GM12874 (cell line): ENCODE measurements around the gene NLGN1.

Experiments used
- CTCF ChIP-seq: IDR thresholded peaks from 2 replicates; pipeline ENCODE4 v1.5.1; 2011; ENCODE audit warnings: low read depth, mild to moderate bottlenecking, control low read depth, low read length, moderate library complexity; ENCODE audit not compliant: insufficient read depth

Gene NLGN1

DNA sequence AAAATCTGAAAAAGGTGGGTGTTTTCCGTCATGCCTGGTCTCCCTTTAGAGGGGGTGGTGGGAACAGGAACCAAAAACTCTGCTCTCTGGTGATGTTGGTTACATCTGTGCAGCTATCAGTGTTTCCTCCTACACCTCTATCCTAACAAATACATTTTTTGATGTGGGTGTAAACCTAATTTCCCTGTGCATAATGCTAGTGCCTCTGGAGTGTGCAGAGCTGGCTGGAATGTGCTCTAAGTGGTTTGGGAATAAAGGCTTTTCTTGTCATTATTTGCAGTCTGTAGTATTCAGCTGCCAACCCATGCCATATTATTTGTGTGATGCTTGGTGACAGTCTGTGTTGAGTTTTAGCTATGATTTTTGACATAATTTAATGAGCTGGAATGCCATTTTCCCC lies 547.6 kb downstream of the NLGN1 start:
- TF ChIP-seq CTCF: no peak

- TF ChIP-seq CTCF: no peak
These were observed 548.3 kb downstream of the NLGN1 start for GRCh38 chr3:173945806-173946205.

GRCh38 chr3:173954647-173955046 lies 557.1 kb downstream of the NLGN1 start:
- TF ChIP-seq CTCF: no peak

GRCh38 chr3:173957646-173958045 lies 560.1 kb downstream of the NLGN1 start:
- no peak for TF ChIP-seq CTCF

DNA sequence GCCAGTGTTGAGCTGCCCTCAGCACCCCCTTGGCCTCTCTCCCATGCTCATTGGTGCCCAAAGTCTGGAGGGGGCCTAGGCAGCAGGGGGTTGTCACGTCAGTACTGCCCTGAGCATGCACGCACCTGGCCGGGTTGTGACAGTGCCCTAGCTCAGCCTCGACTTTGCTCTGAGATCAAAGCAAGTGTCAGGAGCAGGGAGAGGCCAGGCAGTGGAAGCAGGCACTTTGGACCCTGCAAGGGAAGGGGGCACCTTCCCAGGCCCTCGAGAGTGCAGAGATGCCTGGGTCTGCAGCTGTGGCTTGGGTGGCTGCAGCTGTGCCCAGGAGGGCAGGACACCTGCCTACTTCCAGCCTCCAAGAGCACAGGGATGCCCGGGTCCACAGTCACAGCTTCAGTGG lies 561.3 kb downstream of the NLGN1 start:
- no peak for TF ChIP-seq CTCF

- no peak for TF ChIP-seq CTCF
These were observed 572.7 kb downstream of the NLGN1 start for GRCh38 chr3:173970281-173970680.

DNA sequence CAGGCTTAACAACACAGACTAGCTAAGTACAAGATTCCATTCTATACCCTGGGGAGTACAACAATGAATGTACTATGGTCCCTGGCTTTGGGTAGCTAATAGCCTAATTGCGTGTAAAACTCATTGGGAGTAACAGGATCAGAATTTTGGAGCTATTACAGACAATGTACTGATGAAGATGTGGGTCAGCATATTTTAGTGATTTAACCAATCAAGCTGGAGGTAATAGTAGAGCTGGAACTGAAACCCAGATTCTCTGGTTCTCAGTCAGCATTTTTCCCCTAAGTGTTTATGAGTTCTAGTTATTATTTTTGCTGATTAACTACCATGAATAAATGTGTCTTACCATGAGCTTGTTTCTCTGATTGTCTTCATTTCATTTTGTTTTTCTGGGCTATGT lies 578.7 kb downstream of the NLGN1 start:
- TF ChIP-seq CTCF: no peak

- TF ChIP-seq CTCF: no peak
These were observed 580.2 kb downstream of the NLGN1 start for GRCh38 chr3:173977747-173978146.
